Ecto neural progenitor cell (in vitro differentiated cells): ENCODE measurements around the gene NDUFS4.
"Not testable (repeated sequence)": the region's sequence is repeated elsewhere in the genome, so short reads cannot be mapped to it uniquely, and the experiment has no call there.

Experiments used
- DNase-seq: peaks from one replicate; pipeline ENCODE4 v3.0.0-alpha.2; 2018; ENCODE audit warnings: low spot score

NDUFS4 gene

DNA sequence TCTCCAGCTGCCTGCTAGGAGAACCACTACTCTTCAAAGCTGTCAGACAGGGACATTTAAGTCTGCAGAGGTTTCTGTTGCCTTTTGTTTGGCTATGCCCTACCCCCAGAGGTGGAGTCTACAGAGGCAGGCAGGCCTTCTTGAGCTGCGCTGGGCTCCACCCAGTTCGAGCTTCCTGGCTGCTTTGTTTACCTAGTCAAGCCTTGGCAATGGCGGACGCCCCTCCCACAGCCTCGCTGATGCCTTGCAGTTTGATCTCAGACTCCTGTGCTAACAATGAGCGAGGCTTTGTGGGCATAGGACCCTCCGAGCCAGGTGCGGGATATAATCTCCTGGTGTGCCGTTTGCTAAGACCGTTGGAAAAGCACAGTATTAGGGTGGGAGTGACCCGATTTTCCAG is 104.9 kb downstream of the NDUFS4 start:
- not testable (repeated sequence) for DNase-seq

DNA sequence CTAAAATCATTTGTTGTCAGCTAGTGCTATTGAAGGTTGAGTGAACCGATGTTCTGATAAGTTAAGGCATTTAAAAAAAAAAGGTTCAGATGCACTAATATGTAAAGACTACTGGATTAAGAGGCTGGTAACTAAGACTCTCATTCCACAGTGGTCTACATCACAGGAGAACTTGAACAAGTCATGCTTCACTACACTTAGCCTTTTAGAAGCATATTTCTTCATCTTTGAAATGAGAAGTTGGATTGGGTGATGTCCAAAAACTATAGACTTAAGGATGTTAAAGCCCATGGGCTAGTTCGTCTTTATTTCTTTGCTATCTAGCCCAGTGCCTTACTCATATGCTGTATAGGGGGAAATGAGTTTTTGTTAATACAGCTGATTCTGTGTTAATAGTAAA is 107.2 kb downstream of the NDUFS4 start:
- DNase-seq = no peak

DNA sequence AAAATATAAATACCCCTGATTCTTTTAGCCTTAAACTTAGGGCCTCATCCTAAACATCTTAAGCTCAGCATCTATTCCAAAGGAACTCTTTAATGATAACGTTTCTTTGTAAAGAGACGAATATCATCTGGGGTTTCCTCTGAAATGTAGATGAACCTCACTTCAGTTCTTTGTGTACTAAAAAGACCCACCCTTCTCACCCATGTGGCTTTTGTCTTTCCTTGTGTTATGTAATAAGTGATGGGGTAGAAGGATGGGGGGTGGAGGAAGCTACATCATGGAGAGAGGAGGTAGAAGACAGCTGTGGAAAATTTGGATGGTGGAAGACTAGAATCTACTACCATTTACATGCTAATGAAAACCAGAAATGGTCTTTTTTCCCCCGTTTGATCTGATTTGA is 111.0 kb downstream of the NDUFS4 start:
- DNase-seq = no peak

DNA sequence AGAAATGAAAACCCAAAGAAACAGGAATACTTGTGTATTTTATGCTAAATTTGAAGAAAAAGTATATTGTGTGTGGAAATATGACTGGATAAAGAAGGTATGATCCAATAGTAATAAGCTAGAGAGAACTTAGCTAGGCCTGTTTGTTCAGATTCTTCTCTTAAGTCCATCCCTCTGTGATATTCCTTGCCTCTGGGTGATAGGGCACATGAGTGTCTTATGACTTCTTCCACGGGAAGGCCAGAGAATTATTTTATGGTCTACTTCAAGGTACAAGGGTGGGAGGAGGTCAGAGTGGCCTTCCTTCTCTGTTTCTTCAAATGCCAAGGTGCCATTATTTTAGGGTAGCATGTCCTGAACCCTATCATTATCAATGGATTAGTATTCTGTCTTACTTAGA is 113.7 kb downstream of the NDUFS4 start:
- DNase-seq = no peak

DNA sequence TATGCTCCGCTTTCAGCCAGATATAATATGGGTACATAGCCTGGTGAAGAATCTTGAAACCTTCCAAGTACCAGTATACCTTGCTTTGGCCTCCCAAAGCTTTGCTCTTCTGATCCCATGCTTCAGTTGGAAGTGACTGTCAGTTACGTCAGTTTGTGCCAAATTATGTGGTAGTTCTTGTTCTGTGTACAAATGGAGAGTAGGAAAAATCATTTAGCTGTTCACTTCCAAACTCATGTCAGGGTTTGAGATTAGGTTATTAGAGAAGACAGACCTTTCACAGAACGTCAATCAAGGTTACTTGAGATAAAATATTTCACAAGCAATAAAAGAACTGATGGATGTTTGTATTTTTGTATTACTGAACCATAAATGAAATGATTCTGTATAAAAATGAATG is 117.2 kb downstream of the NDUFS4 start:
- no peak for DNase-seq

DNA sequence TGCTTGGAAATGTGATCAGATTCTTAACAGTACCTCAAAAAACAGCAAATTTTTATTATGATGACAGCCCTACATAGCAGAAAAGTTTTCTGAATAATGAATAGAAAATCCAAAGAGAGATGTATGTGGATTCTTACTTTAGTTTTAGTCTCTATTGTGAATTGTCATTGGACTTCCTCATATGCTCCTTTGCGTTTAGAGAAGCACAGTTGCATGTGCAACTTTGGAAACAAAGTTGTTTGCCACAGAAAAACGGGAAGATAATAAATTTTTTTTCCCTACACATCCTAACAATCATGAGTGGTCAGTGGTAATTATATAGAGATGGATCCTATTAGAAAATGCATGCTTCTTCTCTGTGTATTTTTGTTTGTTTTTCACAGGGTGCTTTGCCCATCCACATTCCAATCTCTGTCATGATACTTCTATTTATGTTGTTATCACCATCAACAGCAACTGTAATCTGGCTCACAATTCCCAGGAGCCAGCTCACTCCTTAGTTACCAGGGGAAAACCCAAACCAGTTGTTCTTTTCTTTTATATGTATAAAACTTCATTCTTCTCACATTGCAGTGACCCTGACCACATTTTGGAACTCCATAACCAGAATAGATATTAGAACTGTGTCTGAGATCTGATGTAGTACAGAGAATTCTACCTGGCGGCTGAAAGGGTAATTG is 118.7 kb downstream of the NDUFS4 start:
- no peak for DNase-seq

DNA sequence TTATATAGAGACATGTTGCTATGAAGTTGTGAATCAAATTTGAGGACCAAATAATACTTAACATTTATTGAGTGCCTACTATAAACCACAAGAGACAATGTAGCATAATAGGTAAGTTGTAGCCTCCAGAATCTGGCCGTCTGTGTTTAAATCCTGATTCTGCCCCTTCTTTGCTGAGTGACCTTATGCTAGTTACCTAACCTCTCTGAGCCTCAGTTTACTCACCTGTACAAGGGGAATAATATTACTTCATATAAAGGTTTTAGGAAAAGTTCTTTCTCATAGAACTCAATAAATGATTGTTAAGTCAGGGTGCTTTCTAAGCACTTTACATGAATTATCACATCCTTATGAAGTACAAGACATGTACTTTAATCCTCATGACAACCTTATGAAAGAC is 120.6 kb downstream of the NDUFS4 start:
- DNase-seq = no peak

DNA sequence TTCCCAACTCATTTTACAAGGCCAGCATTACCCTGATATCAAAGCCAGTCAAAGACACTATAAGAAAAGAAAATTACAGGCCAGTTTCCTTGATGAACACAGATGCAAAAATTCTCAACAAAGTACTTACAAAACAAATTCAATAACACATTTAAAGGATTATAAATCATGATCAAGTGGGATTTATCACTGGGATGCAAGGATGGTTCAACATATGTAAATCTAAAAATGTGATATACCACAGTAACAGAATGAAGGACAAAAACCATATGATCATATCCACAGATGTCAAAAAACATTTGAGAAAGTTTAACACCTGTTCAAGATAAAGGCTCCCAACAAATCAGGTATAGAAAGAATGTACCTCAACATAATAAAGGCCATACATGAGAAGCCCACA is 130.6 kb downstream of the NDUFS4 start:
- DNase-seq = no peak

DNA sequence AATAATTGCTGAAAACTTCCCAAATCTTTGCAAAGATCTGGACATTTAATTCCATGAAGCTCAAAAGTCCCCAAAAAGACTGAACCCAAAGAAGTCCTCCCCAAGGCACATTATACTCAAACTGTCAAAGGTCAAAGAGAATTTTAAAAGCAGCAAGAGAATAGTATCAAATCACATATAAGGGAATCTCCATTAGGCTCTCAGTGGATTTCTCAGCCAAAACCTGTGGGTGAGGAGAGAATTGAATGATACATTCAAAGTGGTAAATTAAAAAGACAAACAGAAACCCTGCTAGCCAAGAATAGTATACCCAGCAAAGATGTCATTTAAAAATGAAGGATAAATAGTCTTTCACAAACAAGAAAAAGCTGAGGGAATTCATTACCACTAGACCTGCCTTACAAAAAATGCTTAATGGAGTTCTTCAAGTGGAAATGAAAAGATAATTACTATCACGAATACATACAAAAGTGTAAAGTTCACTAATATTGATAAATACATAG is 134.1 kb downstream of the NDUFS4 start:
- DNase-seq = no peak

DNA sequence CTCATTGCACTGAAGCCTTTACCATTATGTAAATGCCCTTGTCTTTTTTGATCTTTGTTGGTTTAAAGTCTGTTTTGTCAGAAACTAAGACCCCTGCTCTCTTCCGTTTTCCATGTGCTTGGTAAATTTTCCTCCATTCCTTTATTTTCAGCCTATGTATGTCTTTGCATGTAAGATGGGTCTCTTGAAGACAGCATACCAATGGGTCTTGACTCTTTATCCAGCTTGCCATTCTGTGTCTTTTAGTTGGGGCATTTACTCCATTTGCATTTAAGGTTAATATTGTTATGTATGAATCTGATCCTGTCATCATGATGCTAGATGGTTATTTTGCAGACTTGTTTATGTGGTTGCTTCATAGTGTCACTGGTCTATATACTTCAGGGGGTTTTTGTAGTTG is 150.0 kb downstream of the NDUFS4 start:
- DNase-seq = not testable (repeated sequence)

DNA sequence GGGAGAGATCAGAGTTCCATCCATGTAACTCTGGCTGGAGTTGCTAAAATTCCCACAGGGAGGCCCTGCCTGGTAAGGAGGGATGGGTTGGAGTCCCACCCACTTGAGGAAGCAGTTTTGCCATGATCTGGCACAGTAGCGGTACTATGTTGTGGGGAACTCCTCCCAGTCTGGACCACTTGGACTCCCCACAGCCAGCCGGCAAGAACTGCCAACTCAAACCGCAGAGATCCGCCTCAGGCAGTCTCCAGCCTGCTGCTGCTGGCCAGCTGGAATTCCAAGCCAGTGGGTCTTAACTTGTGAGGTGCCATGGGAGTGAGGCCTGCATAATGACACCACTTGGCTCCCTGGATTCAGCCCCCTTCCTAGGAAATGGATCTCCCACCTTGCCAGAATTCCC is 151.9 kb downstream of the NDUFS4 start:
- DNase-seq = no peak

DNA sequence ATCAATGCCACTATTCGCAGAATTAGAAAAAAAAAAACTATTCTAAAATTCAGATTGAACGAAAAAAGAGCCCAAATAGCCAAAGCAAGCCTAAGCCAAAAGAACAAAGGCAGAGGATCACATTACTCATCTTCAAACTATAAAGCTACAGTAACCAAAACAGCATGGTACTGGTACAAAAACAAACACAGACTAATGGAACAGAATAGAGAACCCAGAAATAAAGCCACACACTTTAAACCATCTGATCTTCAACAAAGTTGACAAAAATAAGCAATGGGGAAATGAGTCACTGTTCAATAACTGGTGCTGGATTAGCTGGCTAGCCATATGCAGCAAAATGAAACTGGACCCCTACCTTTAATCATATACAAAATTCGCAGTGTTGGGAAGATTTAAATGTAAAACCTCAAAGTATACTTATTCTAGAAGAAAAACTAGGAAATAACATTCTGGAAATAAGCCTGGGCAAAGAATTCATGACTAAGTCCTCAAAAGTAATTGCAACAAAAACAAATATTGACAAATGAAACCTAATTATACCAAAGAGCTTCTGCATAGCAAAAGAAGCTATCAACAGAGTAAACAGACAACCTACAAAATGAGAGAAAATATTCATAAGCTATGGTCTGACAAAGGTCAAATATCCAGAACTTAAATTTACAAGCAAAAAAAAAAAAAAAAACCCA is 153.7 kb downstream of the NDUFS4 start:
- no peak for DNase-seq

DNA sequence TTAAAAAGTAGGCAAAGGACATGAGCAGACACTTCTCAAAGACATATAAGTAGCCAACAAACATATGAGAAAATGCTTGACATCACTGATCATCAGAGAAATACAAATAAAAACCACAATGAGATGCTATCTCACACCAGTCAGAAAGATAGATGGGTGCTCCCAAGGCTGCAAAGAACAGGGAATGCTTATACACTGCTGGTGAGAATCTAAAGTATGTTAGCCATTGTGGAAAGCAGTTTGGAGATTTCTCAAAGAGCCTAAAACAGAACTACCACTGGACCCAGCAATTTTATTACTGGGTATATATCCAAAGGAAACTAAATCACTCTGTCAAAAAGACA is 154.2 kb downstream of the NDUFS4 start:
- no peak for DNase-seq

DNA sequence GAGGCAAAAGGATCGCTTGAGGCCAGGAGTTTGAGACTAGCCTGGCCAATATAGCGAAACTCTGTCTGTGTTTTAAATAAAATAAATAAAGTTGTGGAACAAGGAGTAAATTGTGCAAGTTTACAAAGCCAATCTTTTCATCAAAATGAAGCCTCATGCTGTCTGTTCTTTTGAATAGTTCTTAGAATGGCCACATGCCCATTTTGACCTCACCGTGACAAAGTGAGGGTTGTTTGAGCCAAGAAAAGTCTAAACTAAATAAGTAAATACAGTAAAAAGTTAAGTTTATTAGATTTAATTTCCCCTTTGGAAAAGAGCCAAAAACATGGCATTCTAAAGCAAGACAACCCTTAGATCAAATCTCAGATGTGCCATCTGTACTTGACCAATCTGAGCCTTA is 165.7 kb downstream of the NDUFS4 start:
- no peak for DNase-seq

DNA sequence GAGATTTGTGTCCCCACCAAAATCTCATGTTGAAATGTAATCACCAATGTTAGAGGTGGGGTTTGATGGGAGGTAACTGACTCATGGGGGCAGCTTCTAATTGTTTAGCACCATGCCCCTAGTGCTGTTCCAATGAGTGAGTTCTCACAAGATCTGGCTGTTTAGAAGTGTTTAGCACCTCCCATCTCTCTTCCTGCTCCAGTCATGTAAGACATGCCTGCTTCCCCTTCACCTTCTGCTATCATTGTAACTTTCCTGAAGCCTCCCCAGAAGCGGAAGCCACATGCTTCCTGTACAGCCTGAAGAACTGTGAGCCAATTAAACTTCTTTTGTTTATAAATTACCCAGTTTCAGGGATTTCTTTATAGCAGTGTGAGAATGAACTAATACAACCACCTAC is 170.5 kb downstream of the NDUFS4 start:
- no peak for DNase-seq
